IMR-90 (cell line): ENCODE results near the gene WDR27. TPM values are rescaled to one million over a fixed set of nuclear protein-coding genes. Genes with fewer than 3 reads are reported as not detected.
A peak's percentile ranks its signal among the peaks of the same experiment; 100 is the strongest.

Source experiments
- ATAC-seq: fragments of 200-7000 bp; cut with Tn5 transposase; 2 replicates; pipeline ENCODE4 v1.9.1; 2020; ENCODE audit warnings: low read depth, mild to moderate bottlenecking, moderate library complexity
- BruUV-seq: library from RNA; stranded (reverse); fragments of 400-500 nt; replicated peaks from 2 replicates; lab custom pipeline; 2021; lab: Mats Ljungman, UMichigan
- CTCF ChIA-PET: fragments of 300-600 bp; formaldehyde crosslinking; extraction: SDS; loops from one replicate; lab custom pipeline; 2021; ENCODE audit warnings: antibody characterized with exemption; lab: Yijun Ruan, JAX
- POLR2A ChIA-PET: fragments of 300-600 bp; sonication (Branson Sonifier 250); formaldehyde crosslinking; loops from one replicate; lab custom pipeline; 2022; ENCODE audit warnings: antibody characterized with exemption; ENCODE audit not compliant: unreplicated experiment; lab: Charles Lee
- DNase-seq: peaks from one replicate; pipeline ENCODE4 v3.0.0; 2013
- H2AFZ ChIP-seq: replicated peaks from 2 replicates; pipeline ENCODE3; 2013; ENCODE audit warnings: low read length, mild to moderate bottlenecking; ENCODE audit not compliant: poor library complexity
- H2AK5ac ChIP-seq: 2 replicates; pipeline ENCODE4 v1.6.1; 2013; ENCODE audit warnings: low read depth, low read length, inconsistent platforms
- H2AK9ac ChIP-seq: replicated peaks from 2 replicates; pipeline ENCODE3; 2013; ENCODE audit warnings: mild to moderate bottlenecking, low read depth, low read length, moderate library complexity; ENCODE audit not compliant: poor library complexity
- H2BK120ac ChIP-seq: 2 replicates; pipeline ENCODE4 v1.6.1; 2013; ENCODE audit warnings: low read depth, low read length, inconsistent platforms
- H2BK15ac ChIP-seq: 3 replicates; pipeline ENCODE4 v1.6.1; 2013; ENCODE audit warnings: low read depth, low read length, inconsistent platforms
- H2BK20ac ChIP-seq: 2 replicates; pipeline ENCODE4 v1.6.1; 2013; ENCODE audit warnings: low read depth, mild to moderate bottlenecking, inconsistent platforms, low read length, moderate library complexity
- H2BK5ac ChIP-seq: 2 replicates; pipeline ENCODE4 v1.6.1; 2013; ENCODE audit warnings: mild to moderate bottlenecking, low read depth, low read length, inconsistent platforms; ENCODE audit not compliant: poor library complexity, severe bottlenecking
- H3K14ac ChIP-seq: replicated peaks from 2 replicates; pipeline ENCODE4 v1.6.1; 2013; ENCODE audit warnings: low read depth, low read length, inconsistent platforms
- H3K18ac ChIP-seq: 2 replicates; pipeline ENCODE4 v1.6.1; 2013; ENCODE audit warnings: low read depth, low read length, control low read depth
- H3K23ac ChIP-seq: 2 replicates; pipeline ENCODE4 v1.6.1; 2013; ENCODE audit warnings: low read depth, low read length, inconsistent platforms
- H3K27ac ChIP-seq: 2 replicates; pipeline ENCODE4 v1.5.1; 2013; ENCODE audit warnings: mild to moderate bottlenecking, control low read depth, low read length; ENCODE audit not compliant: insufficient read depth
- H3K27me3 ChIP-seq: 2 replicates; pipeline ENCODE4 v1.6.1; 2013; ENCODE audit warnings: low read length; ENCODE audit not compliant: control insufficient read depth, insufficient read depth
- H3K36me3 ChIP-seq: 2 replicates; pipeline ENCODE4 v1.6.1; 2013; ENCODE audit warnings: low read length, mixed read lengths; ENCODE audit not compliant: control insufficient read depth, insufficient read depth
- H3K4ac ChIP-seq: 2 replicates; pipeline ENCODE4 v1.6.1; 2013; ENCODE audit warnings: low read depth, low read length, inconsistent platforms
- H3K4me1 ChIP-seq: 2 replicates; pipeline ENCODE4 v1.6.1; 2013; ENCODE audit warnings: low read length, mixed read lengths; ENCODE audit not compliant: control insufficient read depth, insufficient read depth
- H3K4me2 ChIP-seq: 2 replicates; pipeline ENCODE4 v1.6.1; 2013; ENCODE audit warnings: low read depth, mild to moderate bottlenecking, control low read depth, low read length, moderate library complexity
- H3K4me3 ChIP-seq: 2 replicates; pipeline ENCODE4 v1.5.1; 2013; ENCODE audit warnings: low read depth, mild to moderate bottlenecking, control low read depth, low read length, moderate library complexity; ENCODE audit not compliant: insufficient read depth
- H3K56ac ChIP-seq: 2 replicates; pipeline ENCODE4 v1.6.1; 2013; ENCODE audit warnings: low read length, inconsistent platforms; ENCODE audit not compliant: insufficient read depth; ENCODE audit errors: extremely low read depth
- H3K79me1 ChIP-seq, 2 experiments: 2 replicates each; pipeline ENCODE4 v1.6.1; 2013; ENCODE audit warnings: low read length in 2 of 2, inconsistent platforms in 1 of 2, low read depth in 1 of 2
- H3K9ac ChIP-seq: 2 replicates; pipeline ENCODE4 v1.6.1; 2013; ENCODE audit warnings: low read depth, low read length, control low read depth
- H3K9me1 ChIP-seq: 2 replicates; pipeline ENCODE4 v1.6.1; 2013; ENCODE audit warnings: low read length, inconsistent platforms; ENCODE audit not compliant: insufficient read depth
- H3K9me3 ChIP-seq: 2 replicates; pipeline ENCODE4 v1.6.1; 2013; ENCODE audit warnings: low read length; ENCODE audit not compliant: control insufficient read depth, insufficient read depth
- H4K20me1 ChIP-seq: 2 replicates; pipeline ENCODE4 v1.6.1; 2013; ENCODE audit warnings: low read length, inconsistent platforms; ENCODE audit not compliant: insufficient read depth
- H4K5ac ChIP-seq: 2 replicates; pipeline ENCODE4 v1.6.1; 2013; ENCODE audit warnings: mild to moderate bottlenecking, low read depth, low read length, control low read depth
- H4K8ac ChIP-seq, 2 experiments: 2 replicates each; pipeline ENCODE4 v1.6.1; 2013; ENCODE audit warnings: low read depth in 2 of 2, low read length in 2 of 2, control low read depth in 1 of 2, inconsistent platforms in 1 of 2
- H4K91ac ChIP-seq: 2 replicates; pipeline ENCODE4 v1.6.1; 2013; ENCODE audit warnings: low read depth, low read length, inconsistent platforms; ENCODE audit not compliant: insufficient read depth
- CHD1 ChIP-seq: IDR thresholded peaks from 2 replicates; pipeline ENCODE4 v1.6.1; 2012; ENCODE audit warnings: low read depth, low read length, improper control_type of control experiment
- POLR2A ChIP-seq: IDR thresholded peaks from 2 replicates; pipeline ENCODE4 v1.6.1; 2012; ENCODE audit warnings: mild to moderate bottlenecking, low read depth, low read length
- RCOR1 ChIP-seq: IDR thresholded peaks from 2 replicates; pipeline ENCODE4 v1.6.1; 2012; ENCODE audit warnings: mild to moderate bottlenecking, low read length, improper control_type of control experiment; ENCODE audit not compliant: insufficient replicate concordance
- WGBS, 2 experiments: methylation state at CpG; one replicate each; pipeline versions ENCODE4 v1.1.5 to v1.1.7; 2013; ENCODE audit warnings: missing lambda C conversion rate in 2 of 2; ENCODE audit not compliant: insufficient read length in 1 of 2; ENCODE audit errors: extremely low coverage in 2 of 2; 5-methylcytosine and 5-hydroxymethylcytosine counted together
- dilution Hi-C: fragments of 300-500 bp; cut with HindIII; formaldehyde crosslinking; loops from one replicate; pipeline ENCODE4 v1.14.3; 2018; ENCODE audit warnings: low sequenced_read_pairs; ENCODE audit not compliant: unreplicated experiment
- in situ Hi-C: fragments of 300-500 bp; cut with MboI; formaldehyde crosslinking; loops from 3 replicates; pipeline ENCODE4 v1.14.3; 2019; ENCODE audit warnings: low sequenced_read_pairs, inconsistent platforms, mixed read lengths
- intact Hi-C: fragments of 100-400 bp; cut with micrococcal nuclease; formaldehyde crosslinking; loops from 2 replicates; pipeline ENCODE4 v1.10.0; 2022
- polyA plus RNA-seq, 3 experiments: library from polyadenylated mRNA; depleted of rRNA; stranded (reverse); fragments of >200 nt; gene quantifications; 2 replicates each; pipeline ENCODE4 v1.2.3, GENCODE V29; 2012; ENCODE audit warnings: low replicate concordance in 1 of 3
- total RNA-seq: library from RNA; depleted of rRNA; stranded (reverse); fragments of >200 nt; gene quantifications from 2 replicates; pipeline ENCODE4 v1.2.3, GENCODE V29; 2012

The WDR27 gene
- total and polyA plus RNA-seq, 2 of the 4 experiments (the other 2 are of a cell fraction), result 7.0 to 18.5 TPM

DNA sequence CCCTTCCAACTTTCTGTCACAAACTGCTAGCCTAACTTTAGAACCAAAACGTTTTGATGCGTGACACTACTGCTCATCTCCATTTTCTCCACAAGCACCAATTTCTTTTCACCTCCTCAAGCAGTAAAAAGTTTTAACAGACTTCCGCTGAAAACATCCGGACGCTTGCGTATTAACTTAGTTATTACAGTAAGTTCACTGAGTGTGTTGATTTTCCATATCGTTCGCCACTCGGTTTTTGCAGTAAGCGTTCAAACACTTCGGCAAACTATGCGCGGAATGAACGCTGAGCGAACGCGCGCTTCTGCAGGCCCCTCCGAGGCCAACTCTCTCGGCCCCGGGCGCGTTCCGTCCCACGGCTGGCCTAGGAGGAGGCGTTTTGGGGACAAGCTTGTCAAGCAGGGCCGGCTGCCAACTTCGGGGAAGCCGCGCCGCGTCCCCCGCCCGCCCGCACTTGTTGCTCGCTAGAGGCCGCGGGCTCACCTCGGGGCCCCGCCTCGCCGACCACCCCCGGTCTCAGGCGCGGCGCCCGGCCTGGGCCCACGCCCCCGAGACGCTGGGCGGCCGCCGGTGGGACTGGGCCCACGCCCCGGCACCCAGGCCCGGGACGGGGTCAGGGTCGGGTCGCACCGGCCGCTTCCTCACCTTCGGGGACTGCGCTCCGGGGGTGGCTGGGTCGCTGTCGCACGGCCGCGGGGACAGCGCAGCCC is 21.5 kb upstream of the WDR27 start:
- Histone ChIP-seq H4K5ac (peak overlapping the region; percentile 33; the same call in 1 of the 2 replicates), H2BK20ac (no peak overlapping the region), H2BK5ac (peak overlapping the region; percentile 74), H4K20me1 (peaks cover 13% of the 10 kb centered on the region), H3K14ac (peak overlapping the region; percentile 65), H3K27ac (peak overlapping the region; percentile 44), H3K36me3 (peaks cover 1% of the 10 kb centered on the region; the same call in 1 of the 2 replicates), H4K8ac (peak overlapping the region in 1 of 2 experiments; percentile 6; a peak in 1 of 4 replicates), H2AFZ (peak overlapping the region; percentile 80), H3K9me3 (no peaks in the 10 kb centered on the region), H3K79me1 (peaks cover 12 to 28% of the 10 kb centered on the region in 2 experiments), H3K23ac (peak overlapping the region; percentile 83), H3K4me1 (peaks cover 4% of the 10 kb centered on the region; the same call in 1 of the 2 replicates), H2BK15ac (no peak overlapping the region), H3K4me3 (peak overlapping the region; percentile 93), H4K91ac (peak overlapping the region; percentile 44), H3K56ac (peak overlapping the region; percentile 76), H2AK9ac (no peak overlapping the region), H3K9me1 (peaks cover 2% of the 10 kb centered on the region; the same call in 1 of the 2 replicates), H3K18ac (peak overlapping the region; percentile 63; the same call in 1 of the 2 replicates), H3K27me3 (no peaks in the 10 kb centered on the region), H2AK5ac (no peak overlapping the region), H3K9ac (peak overlapping the region; percentile 59), H2BK120ac (peak overlapping the region; percentile 16; the same call in 1 of the 2 replicates), H3K4ac (peak overlapping the region; percentile 7; the same call in 1 of the 2 replicates), H3K4me2 (peak overlapping the region; percentile 97)
- ChIA-PET POLR2A (no interaction called here), CTCF (no interaction called here)
- no peak for TF ChIP-seq RCOR1
- peak; percentile 79; the same call in 1 of the 2 replicates for TF ChIP-seq POLR2A
- peak; percentile 43; the same call in 1 of the 2 replicates for TF ChIP-seq CHD1
- in situ Hi-C loops (no loop called here), dilution Hi-C loops (no loop called here), intact Hi-C loops (loop anchor here (1.0 to 5.0 kb wide), 6 partner anchors 19 to 809 kb away; partner anchors contain the start of genes DYNLT2, ERMARD and FAM120B)
- ATAC-seq (peak; percentile 35), DNase-seq (peak; percentile 66)
- BruUV-seq, result no TSS peak
- WGBS, 2 experiments, result 1% methylated on average over 25 of the region's 70 CpGs; no CpG with 5 or more reads in 1 of the 2 experiments
